ENCODE measurements around the gene CELF4. TPM values are rescaled to one million over a fixed set of nuclear protein-coding genes. Genes with fewer than 3 reads are reported as not detected.

The CELF4 gene
- total and polyA plus RNA-seq, 2 donors (not counting 3 experiments of a cell fraction or from before 2014, with no cell fraction given) = not detected

GRCh38 chr18:37422596-37422995 is 143.0 kb downstream of the CELF4 start:
- Histone ChIP-seq H3K79me2 (ENCODE audit: control insufficient read depth, insufficient read depth, low read length) (no peaks in the 10 kb centered on the region), H3K27me3 (ENCODE audit: control insufficient read depth in 2 of 2, insufficient read depth in 2 of 2, low read length in 2 of 2) (no peaks in the 10 kb centered on the region), H3K36me3 (ENCODE audit: control insufficient read depth in 2 of 2, extremely low read depth in 1 of 2, insufficient read depth in 2 of 2, low read length in 2 of 2) (no peaks in the 10 kb centered on the region), H3K9ac (replicated peaks; ENCODE audit: extremely low read depth, insufficient read depth, low read length) (no peak overlapping the region), H3K9me3 (replicated peaks; ENCODE audit: control insufficient read depth, insufficient read depth, low read length) (no peaks in the 10 kb centered on the region), H3K4me3 (replicated peaks in 1 of 3; ENCODE audit: insufficient read depth in 1 of 3, low read depth in 1 of 3, low read length in 3 of 3) (no peak overlapping the region), H3K4me2 (ENCODE audit: insufficient read depth, low read length) (no peak overlapping the region), H2AFZ (ENCODE audit: low read depth, low read length) (no peak overlapping the region), H4K20me1 (replicated peaks; ENCODE audit: control insufficient read depth, extremely low read depth, insufficient read depth, low read length) (no peaks in the 10 kb centered on the region), H3K27ac (ENCODE audit: insufficient read depth, low read depth, low read length) (no peak overlapping the region), H3K9me1 (replicated peaks; ENCODE audit: control insufficient read depth, extremely low read depth, insufficient read depth, low read length) (no peaks in the 10 kb centered on the region), H3K4me1 (ENCODE audit: control insufficient read depth, extremely low read depth, insufficient read depth, low read length) (no peaks in the 10 kb centered on the region)
- no TSS peak for BruUV-seq (replicated peaks)
- dilution Hi-C loops (cut with MboI; ENCODE audit: extremely low pct_ligation_motif_present, low sequenced_read_pairs) = no loop called here
- ChIA-PET POLR2A (no interaction called here), CTCF (no interaction called here)
- no peak for DNase-seq (ENCODE audit: low read depth, low spot score)
- TF ChIP-seq POLR2A (IDR thresholded peaks at IDR 0.05; ENCODE audit: low read depth, low read length) (no peak), JUN (IDR thresholded peaks at IDR 0.05; ENCODE audit: borderline replicate concordance, insufficient read depth, insufficient read length, low read depth) (no peak), GATA2 (IDR thresholded peaks at IDR 0.05; ENCODE audit: insufficient read depth, insufficient read length, low read depth, low read length) (no peak), POLR2AphosphoS5 (IDR thresholded peaks at IDR 0.05; ENCODE audit: insufficient read depth, low read depth, low read length) (no peak), FOS (IDR thresholded peaks at IDR 0.05; ENCODE audit: borderline replicate concordance, insufficient read depth, low read length) (no peak), MYC (IDR thresholded peaks at IDR 0.05; ENCODE audit: low read depth, low read length) (no peak), EZH2 (IDR thresholded peaks at IDR 0.05; ENCODE audit: borderline replicate concordance, low read depth, low read length, severe bottlenecking) (no peak), MAX (IDR thresholded peaks at IDR 0.05; ENCODE audit: insufficient read depth, insufficient read length) (no peak)
- TF ChIP-seq, protein P1, sequence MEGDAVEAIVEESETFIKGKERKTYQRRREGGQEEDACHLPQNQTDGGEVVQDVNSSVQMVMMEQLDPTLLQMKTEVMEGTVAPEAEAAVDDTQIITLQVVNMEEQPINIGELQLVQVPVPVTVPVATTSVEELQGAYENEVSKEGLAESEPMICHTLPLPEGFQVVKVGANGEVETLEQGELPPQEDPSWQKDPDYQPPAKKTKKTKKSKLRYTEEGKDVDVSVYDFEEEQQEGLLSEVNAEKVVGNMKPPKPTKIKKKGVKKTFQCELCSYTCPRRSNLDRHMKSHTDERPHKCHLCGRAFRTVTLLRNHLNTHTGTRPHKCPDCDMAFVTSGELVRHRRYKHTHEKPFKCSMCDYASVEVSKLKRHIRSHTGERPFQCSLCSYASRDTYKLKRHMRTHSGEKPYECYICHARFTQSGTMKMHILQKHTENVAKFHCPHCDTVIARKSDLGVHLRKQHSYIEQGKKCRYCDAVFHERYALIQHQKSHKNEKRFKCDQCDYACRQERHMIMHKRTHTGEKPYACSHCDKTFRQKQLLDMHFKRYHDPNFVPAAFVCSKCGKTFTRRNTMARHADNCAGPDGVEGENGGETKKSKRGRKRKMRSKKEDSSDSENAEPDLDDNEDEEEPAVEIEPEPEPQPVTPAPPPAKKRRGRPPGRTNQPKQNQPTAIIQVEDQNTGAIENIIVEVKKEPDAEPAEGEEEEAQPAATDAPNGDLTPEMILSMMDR (IDR thresholded peaks at IDR 0.05; ENCODE audit: extremely low read depth in 1 of 2, insufficient read depth in 1 of 2, low read depth in 1 of 2, low read length in 2 of 2) = no peak
- FAIRE-seq = no peak
- intact Hi-C loops (cut with micrococcal nuclease) = no loop called here
